Activated CD8-positive, alpha-beta memory T cell treated with anti-CD3 and anti-CD28 coated beads, Interleukin-2, amount 50 U/mL, for 4 hours (primary cell): ENCODE results near the gene CRYL1.

Source experiments
- DNase-seq: peaks from one replicate; pipeline ENCODE4 v3.0.0-alpha.2; 2020

Gene CRYL1

GRCh38 chr13:20394506-20394905, 131.2 kb downstream of the CRYL1 start:
- no peak for DNase-seq

DNA sequence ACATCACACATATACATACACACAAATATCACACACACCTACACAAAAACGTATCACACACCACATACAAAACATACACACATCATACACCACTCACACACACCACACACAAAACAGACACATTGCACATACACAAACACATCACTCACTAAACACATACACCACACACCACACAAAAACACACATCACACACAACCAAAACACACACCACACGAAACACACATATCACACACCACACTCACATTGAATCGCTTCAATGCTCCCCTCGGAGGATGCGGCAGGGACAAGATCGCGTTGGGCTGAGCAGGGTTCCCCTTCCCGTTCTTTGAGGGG, 131.5 kb downstream of the CRYL1 start:
- DNase-seq: no peak

DNA sequence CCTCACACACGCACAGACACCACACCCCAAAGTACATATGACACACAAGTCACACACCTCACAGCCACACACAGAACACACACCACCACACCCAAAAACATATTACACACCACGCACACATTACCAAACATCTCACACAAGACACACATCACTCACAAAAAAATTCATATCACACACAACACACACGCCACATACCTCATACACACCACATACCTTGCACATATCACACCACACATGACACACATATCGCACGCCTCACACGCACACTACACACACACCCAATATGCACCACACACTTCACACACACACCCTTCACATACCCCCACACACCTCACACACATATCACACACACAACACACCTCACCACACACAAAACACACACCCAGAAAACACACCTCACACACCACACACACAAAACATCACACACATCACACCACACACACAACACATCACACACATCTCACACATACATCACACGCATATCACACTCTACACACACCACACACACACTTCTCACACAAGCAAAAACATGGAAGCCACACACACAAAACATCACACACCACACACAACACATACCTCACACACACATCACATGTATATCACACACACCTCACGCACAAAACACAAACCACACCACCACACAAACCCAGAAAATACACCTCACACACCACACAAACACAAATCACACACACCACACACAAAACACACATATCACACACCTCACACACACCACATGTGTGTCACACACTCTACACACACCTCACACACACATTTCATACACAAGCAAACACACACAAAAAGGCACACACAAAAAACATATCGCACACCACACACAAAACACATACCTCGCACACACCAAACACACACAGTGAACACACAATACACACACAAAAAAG, 132.1 kb downstream of the CRYL1 start:
- DNase-seq: no peak

GRCh38 chr13:20392530-20392929, 133.1 kb downstream of the CRYL1 start:
- no peak for DNase-seq

GRCh38 chr13:20391597-20392452, 133.8 kb downstream of the CRYL1 start:
- DNase-seq: no peak

DNA sequence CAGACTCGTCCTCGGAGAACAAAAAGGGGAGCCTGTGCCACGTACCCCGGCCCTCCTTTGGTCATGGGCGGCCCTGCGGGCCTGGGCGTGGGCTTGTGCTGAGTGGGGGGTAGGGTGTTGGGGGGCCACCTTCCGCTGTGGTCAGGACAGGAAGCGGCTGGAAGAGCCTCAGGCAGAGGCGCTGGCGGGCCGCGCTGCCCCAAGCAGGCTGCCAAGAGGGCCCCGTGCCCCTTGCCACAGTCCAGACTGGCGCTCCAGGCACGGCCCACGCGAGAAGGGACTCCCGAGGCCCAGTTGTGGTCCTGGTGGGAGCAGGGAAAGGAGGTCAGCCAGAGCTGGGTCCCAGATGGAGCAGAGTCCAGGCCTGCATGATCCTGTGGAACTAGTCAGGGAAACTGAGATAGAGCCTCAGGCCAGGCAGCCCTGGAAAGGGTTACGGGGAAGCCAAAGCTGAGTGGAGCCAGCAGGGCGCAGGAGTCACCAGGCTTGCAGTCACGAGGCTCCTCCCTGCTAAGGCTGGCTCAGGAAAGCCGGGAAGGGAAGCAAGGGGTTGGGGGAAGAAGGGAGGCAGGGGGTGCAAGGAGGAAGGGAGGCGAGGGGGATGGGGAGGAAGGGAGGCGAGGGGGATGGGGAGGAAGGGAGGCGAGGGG, 135.0 kb downstream of the CRYL1 start:
- no peak for DNase-seq

GRCh38 chr13:20389696-20390525, 135.7 kb downstream of the CRYL1 start:
- DNase-seq: no peak

DNA sequence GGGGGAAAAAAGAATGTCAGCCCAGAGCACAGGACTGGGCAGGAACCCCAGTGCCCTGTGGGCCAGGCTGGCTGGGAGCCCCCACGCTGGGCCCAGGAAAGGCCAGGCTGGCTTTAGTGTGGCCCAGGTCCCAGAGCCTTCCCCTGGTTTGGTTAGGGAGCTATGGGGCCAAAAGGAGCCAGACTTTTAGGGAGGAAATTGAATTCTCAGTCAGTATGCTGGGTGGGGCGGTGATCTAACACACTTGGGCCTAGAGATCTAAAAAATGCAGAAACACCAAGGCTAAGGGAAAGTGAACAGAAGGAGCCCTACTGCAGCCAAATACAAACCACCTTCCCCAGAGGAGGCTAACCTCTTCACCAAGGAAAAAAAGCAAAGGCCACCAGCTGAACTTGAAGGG, 137.5 kb downstream of the CRYL1 start:
- no peak for DNase-seq

DNA sequence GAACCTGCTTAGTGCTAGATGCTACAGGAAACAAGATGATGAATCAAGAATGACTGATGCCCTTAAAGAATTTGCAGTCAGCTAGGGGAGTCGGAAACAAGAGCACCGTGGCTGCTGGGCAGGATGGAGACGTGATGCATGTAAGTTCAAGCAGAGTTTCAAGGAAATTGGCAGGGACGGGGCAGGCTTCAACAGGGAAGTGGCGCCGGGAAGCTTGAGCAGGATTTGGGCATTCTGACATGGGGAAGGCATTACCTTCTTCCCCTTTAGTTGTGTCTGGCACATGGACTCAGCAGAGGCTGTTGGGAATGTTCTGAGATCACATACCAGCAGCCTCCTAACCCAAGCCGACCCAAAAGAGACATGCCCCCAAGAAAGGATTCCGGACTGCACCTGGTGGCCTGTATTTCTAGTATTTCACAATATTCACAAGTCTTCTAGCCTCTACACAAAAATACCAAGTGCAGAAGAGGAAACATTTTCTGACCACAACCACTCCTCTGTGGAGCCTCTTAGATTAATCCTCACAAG, 138.2 kb downstream of the CRYL1 start:
- no peak for DNase-seq

DNA sequence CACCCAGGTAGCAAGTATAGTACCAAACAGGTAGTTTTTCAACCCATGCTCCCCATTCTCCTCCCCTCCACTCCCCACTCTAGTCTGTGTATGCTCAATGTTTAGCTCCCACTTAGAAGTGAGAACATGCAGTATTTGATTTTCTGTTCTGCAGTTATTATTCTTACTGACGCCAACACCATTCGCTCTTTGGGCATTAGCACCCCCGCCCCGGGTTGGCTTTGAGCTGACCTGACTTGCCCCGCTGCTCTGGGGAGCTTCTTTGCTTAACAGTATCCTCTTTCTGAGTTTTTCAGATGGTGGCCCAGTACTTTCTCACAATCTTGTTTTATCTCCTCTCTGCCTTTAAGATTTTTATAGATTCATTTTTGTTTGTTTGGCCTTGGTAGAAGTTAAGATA, 138.7 kb downstream of the CRYL1 start:
- no peak for DNase-seq

DNA sequence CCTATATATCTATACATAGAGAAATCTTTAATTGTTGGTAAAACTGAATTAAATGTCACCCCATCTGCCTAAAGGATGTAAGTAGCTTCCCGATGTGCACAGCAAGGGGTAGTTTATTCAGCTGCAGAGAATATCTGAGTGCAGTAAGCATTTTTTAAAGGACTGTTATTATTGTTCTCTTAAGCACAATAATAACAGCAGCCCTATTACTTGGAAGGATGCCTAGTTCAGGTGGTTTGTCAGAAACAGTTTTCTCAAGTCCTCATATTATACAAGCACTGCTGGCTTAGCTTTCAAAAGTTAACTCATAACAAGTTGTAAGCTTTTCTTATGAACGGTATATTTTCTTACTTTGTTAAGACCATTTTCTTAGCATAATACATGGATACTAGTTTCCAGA, 142.6 kb downstream of the CRYL1 start:
- no peak for DNase-seq

DNA sequence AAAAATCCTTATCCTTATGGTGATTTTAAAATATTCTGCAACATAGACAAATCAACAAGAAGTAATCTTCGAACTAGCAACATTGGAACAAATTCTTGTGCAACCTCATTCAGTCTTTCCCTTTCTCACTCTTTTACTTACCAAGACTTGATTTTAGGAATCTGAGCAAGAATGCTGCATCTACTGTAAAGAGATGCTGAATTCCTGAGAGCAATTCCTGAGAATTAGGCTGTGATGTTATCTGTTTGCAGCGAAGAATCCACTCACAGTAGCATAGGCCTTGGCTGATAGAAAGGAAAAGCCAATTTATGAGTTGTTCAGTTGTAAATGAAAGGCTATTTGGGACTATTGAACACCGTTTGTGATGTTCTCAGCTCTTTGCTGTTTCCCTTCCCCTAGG, 144.3 kb downstream of the CRYL1 start:
- DNase-seq: no peak

- DNase-seq: no peak
Observed at GRCh38 chr13:20378721-20379120, 146.9 kb downstream of the CRYL1 start.

DNA sequence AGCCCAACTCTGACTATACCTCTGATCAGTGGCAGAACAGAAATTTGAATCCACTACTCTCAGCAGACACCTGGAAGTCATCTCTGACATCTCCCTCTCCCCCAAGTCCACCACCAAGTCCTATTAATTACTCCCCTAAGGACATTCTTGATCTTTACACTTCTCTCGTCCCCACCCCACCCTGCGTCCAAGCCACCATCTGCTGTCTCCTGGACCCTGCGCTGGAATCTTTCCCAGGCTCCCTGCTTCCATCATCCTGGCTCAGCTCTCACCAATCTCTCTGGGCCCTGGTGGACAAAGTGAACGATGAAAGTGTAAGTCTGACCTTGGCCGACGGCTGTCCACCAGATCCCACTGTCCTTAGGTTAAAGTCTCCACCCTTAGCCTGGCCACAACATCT, 147.9 kb downstream of the CRYL1 start:
- DNase-seq: no peak

- no peak for DNase-seq
Observed at GRCh38 chr13:20375871-20376270, 149.8 kb downstream of the CRYL1 start.

GRCh38 chr13:20373861-20374260, 151.8 kb downstream of the CRYL1 start:
- DNase-seq: no peak

DNA sequence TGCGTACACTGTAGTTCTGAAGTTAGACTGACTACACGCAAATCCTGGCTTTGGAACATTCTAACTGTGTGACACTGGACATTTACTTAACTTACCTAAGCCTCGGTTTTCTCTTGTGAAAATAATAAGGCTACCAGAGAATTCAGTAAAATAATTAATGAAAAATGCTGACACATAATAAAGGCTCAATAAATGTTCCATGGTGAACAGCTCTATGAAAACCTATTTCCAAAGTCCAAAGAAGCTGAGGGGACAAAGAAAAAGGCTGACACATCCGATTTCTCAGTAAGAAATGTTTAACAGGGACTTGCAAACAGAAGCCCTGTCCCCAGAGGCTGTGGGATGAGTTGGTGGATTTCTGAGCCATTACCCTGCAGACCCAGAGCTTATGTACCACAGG, 153.8 kb downstream of the CRYL1 start:
- no peak for DNase-seq

DNA sequence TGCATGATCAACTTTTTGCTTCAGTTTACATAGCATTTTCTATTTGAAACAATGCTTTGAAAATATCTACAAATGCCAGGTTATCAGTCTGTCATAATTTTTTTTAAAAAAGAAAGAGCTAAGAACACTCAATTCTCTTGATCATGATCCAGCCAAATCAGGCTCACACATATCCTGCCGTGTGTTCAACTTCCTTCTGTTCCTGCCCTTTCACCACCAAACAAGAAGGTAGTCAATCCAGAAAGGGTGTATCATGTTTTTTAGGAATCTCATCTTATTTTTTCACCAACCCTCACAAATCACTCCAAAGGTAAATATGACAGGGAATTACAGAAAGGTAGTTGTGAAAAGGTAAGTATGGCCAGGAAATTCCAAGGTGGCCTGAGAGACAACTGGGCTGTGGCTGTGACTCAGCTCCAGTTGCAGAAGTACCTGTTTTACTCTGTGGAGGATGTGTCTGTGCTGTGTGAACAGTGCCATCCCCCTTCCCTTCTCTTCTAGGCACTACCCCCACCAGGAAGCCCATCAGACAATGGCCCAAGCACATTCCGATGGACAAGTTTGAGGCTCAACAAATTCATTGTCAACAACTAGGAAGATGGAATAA, 154.7 kb downstream of the CRYL1 start:
- no peak for DNase-seq

DNA sequence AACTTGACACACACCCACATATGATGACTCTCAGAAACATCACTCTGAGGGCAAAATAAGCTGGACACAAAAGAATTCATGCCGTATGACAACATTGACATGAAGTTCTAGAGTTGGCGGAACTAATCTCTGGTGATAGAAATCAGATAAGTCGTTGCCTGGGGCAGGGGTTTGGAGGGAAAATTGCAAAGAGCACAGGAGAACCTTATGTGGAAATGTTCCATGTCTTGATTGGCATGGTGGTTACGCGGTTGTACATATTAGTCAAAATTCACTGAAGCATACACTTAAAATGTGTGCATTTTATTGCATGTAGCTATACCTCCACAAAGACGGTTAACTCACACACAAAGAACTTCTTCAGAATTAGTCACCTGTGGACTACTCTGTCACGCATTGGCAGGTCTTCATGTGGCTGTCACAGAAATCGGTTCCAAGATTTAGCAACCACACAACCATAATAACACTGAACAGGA, 155.7 kb downstream of the CRYL1 start:
- no peak for DNase-seq

DNA sequence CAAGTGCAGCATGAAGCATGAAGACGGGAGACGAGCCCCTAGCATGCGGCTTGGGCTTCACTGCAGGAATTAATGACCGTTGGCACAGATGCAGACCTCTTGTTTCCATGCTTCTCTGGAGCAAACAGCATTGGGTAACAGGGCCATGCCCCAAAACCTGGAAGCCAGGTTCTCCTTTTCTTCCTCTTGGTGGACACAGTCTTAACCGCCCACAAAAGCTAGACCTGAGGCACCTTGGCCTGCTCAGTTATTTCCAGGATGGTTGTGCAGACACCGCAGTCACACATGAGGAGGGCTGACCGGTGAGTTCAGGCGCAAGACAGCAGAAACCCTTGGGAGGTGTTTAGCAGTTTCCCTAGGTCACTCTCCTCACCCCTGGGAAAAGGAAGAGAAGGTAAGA, 159.6 kb downstream of the CRYL1 start:
- no peak for DNase-seq

DNA sequence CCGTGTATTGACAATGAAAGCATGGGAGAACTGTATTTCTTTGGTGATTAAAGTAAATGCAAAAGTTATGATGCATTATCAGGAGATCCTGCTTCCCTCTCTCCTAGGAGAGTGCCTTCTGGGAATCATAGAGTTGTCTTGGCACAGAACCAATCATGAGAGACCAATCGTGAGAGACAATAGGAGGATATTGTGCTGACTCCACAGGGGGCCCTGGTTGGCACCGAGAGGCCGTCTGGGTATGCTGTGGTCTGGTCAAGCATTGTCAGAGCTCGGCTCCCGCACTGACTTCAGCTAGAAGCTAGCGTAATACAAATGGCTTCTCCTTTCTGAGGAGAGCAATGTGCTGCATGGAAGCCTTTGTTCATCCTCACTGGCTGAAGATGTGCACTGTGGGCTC, 162.1 kb downstream of the CRYL1 start:
- DNase-seq: no peak

- no peak for DNase-seq
Observed at GRCh38 chr13:20363172-20363571, 162.5 kb downstream of the CRYL1 start.
